Endothelial cell of hepatic sinusoid (primary cell): ENCODE results near the gene TTYH3.
"Not testable (repeated sequence)": the region's sequence is repeated elsewhere in the genome, so short reads cannot be mapped to it uniquely, and the experiment has no call there.

Source experiments
- in situ Hi-C: cut with HindIII; loops from 2 replicates; pipeline ENCODE4 v1.10.0; 2017; ENCODE audit warnings: low sequenced_read_pairs

TTYH3 gene

DNA sequence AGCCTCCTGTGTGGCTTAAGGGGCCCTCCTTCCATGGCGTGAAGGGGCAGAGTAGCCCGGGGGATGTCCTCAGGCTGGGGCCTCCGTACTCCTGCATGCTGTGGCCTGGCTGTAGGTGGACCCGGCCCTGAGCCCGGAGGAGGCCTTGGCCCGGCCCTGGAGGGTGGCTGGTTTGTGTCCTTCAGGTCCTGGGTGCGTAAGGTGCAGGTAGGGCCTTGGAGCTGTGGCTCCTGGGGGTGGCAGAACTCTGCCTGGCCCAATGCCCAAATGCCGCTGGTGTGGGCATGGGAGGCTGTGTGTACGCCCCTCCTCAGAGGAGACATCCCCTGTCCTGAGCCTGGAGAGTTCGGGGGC, 29.3 kb downstream of the TTYH3 start:
- in situ Hi-C loops, result no loop called here

GRCh38 chr7:2661602-2662272, 30.0 kb downstream of the TTYH3 start:
- in situ Hi-C loops, result no loop called here

DNA sequence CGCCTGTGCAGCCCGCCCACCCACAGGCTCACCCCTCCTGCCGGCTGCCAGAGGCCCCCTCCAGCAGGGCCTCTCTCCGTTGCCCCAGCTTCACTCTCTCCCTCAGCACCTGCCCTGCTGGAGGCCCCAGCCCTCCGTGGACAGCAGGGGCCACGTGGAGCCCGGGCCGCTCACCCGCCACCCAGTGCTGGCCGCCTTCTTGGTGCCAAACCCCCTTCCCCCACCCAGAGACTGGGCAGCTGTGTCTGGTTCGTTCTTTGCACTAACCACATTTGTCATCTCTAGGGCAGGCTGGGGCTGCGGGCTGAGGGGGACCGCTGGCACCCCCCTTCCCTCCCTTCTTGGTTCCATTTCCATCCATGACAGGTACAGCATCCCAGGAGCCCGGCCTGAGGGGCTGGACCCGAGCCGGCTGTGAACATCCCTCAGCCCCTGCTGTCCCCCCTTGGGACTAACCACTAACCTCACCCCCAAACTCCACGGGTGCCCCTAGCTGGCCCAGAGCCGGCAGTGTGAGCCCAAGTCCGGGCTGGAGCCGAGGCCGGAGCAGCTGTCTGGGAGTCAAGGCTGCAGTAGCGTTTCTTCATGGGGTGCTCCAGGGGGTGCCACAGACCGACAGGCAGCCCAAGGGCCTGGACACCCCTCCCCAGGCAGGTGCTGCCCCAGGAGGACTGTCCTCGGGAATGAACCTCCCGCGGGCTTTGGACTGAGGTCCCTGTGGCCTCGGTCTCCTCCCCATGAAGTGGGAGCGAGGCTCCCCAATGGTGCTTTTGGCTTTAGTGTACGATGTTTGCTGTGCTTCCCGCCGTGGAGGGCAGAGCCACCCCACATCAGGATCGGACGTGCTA, 30.7 kb downstream of the TTYH3 start:
- in situ Hi-C loops, result no loop called here

DNA sequence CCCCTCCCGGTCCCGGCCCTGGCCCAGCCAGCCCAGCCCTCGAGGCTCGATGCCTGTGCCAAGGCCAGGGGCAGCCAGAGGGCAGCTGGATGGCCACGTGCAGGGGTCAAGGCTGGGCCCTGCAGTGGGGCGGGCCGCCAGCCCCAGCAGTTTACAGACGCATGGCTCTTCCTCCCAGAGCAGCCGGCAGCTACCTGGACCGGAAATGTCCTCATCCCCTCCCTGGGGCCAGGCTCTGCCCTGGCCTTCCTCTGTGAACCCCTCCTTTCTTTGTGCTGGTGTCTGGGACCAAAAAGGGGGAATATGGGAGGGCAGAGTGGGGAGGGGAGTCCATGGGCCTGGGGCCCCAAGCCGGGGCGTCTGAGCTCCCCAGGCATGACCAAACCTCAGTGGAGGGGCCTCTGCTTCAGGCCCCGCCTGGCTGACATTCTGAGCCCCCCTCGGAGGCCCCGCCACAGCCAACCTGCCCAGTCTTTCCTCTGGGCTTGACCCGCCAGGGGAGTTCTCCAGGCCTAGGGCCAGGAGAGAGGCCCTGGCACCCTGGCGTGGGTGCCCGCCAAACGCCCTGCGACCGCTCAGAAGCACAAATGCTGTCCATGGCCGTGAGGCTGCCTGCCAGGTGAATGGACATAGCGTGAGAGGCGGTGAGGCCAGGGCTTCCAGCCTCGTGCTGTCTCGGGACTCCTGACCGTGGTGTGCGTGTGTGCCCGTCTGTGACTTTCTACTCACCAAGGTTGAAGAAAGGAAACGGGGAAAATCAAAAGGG, 31.5 kb downstream of the TTYH3 start:
- in situ Hi-C loops, result no loop called here

- in situ Hi-C loops, result no loop called here
Measured at GRCh38 chr7:2663960-2664359, 32.2 kb downstream of the TTYH3 start.

DNA sequence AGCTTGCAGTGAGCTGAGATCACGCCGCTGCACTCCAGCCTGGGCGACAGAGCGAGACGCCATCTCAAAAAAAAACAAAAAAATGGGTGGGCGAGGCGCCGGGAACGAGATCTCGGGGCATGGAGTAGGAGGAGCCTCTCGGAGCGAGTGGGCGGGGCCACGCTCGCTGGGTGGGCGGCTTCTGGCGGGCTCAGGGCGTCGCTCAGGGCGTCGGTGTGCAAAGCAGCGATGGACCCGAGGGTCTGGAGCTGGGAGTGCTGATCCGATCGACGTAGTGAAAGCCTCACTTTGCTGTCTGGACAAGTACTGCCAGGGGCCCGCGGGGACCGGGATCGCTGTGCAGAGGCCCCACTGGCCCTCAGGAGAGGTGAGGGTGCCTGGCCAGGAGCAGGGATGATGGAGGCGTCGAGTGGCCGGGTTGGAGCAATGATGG, 33.6 kb downstream of the TTYH3 start:
- in situ Hi-C loops, result no loop called here

GRCh38 chr7:2666155-2666554, 34.4 kb downstream of the TTYH3 start:
- in situ Hi-C loops, result no loop called here

DNA sequence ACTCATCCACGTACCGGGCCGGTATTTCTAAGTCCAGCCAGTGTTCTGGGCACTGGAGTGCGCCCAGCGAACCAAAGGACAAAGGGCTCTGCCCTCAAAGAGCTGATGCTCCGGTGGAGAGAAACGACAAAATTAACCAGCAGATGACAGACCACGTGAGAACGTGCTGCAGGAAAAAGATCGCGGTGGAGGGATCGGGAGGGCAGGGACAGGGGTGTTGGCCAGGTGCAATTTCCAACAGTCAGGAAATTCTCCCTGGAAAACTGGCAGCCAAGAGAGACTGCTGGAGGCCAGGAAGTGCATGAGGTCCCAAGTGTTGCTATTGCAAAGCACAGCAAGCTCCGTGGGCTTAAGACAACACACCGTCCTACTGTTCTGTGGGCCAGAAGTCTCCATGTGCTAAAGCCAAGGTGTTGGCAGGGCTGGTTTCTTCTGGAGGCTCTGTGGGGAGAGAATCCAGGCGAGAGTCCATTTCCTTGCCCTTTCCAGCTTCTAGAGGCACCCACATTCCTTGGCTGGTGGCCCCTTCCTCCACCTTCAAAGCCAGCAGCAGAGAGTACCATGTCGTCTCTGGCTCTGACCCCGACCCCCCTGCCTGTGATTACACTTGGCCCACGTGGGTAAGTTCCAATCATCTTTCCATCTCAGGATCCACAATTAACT, 34.9 kb downstream of the TTYH3 start:
- in situ Hi-C loops, result no loop called here

GRCh38 chr7:2667843-2668242, 36.1 kb downstream of the TTYH3 start:
- in situ Hi-C loops, result no loop called here

DNA sequence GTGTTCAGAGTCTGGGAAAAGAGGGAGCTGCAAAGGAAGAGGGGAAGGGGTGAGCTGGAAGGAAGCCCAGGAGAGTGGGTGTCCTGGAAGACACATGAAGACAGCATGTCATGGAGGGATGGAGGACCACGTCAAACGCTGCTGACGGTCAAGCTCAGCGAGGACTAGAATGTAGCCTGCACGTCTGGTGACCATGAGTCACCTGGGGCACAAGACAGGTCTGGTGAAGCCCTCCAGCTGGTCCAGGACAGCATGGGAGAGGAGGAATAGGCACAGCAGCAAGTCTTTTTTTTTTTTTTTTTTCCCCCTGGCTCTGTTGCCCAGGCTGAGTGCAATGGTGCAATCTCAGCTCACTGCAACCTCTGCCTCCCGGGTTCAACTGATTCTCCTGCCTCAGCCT, 36.6 kb downstream of the TTYH3 start:
- in situ Hi-C loops, result no loop called here

GRCh38 chr7:2670171-2670570, 38.4 kb downstream of the TTYH3 start:
- in situ Hi-C loops, result no loop called here

DNA sequence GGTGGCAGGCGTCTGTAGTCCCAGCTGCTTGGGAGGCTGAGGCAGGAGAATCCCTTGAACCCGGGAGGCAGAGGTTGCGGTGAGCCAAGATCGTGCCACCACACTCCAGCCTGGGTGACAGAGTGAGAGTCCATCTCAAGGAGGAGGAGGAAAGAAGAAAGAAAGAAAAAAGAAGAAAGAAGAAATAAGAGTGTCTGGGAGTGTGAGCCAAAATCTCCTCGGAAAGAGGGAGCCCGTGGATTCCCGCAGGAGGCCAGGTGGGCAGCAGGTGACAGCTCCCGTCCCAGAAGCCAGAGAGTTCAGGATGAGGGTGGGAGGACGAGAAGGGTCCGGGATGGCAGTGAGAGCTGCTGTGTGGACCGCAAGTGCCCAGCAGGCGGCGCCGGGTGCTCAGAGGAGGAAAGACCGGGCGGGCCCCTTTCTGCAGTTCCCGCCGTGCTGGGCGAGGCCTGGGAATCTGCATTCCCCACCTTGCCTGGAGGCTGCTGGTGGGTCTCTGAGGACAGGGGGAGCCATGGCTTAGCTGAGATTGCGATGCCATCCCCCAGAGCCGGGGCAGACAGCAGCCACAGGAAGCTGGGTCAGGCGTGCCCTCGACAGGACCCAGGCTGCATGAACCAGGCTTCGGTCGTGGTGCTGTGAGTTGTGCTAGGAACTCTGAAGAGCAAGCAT, 39.1 kb downstream of the TTYH3 start:
- in situ Hi-C loops, result no loop called here

- in situ Hi-C loops, result not testable (repeated sequence)
Measured at GRCh38 chr7:2673214-2673613, 41.4 kb downstream of the TTYH3 start.

- in situ Hi-C loops, result no loop called here
Measured at GRCh38 chr7:2673934-2674333, 42.1 kb downstream of the TTYH3 start.

DNA sequence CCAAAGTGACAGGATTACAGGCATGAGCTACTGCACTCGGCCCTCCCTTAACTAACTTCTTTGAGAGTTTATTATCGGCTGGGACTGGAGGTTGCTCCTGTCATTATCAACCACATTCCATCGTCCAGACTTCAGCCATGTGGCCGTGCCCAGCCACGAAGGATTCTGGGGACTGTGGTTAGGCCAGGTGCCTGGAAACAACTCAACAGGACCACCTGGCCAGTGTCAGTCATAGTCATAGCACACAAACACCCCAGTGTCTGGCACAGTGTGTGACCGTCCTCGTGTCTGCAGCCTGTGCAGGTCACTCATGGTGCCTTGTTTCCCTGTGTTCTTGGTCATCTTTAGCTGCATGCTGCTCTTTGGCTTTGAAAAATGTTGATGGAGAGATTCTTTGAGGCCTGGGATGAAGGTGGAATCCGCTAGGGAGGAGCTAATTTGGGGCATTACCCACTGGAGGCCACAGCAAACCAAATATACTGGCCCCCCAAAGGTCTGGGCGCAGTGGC, 43.5 kb downstream of the TTYH3 start:
- in situ Hi-C loops, result no loop called here

GRCh38 chr7:2676576-2676975, 44.8 kb downstream of the TTYH3 start:
- in situ Hi-C loops, result not testable (repeated sequence)

DNA sequence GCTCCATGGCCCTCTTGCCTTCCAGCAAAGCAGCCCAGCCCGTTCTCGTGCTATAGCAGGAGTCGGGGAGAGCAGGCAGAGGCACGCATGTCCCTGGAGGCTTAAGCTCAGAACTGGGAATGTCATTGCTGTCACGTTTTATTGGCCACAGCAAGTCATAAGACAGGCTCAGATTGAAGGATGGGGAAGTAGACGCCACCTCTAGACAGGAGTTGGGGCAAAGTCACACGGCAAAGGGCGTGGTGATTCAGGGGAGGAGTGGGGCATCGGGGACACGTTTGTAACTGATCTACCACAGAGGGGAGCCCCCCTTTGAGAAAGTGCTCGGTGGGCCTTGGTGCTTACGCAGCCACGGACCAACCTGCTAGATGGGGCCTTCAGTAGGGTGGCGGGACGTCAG, 46.7 kb downstream of the TTYH3 start:
- in situ Hi-C loops, result not testable (repeated sequence)

GRCh38 chr7:2679135-2680127, 47.6 kb downstream of the TTYH3 start:
- in situ Hi-C loops, result not testable (repeated sequence)

DNA sequence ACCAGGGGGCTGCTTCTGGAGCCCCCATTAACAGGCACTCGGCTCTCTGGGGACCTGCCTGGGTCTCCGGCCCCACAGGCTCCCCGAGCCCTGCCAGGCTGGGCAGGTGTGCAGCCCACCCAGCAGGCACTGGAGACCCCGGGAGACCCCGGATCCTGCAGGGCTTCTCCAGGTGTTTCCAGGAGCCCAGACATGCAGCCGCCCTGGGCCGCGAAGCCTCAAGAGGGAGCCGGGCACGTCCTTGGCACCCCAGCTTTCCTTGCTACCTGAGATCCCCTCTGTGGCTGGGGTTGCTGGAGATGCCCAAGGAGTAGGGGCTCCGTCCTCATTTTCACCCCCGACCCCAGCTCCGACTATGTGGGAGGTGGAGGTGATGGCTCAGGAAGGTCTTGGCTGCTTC, 48.5 kb downstream of the TTYH3 start:
- in situ Hi-C loops, result no loop called here
